TTC549 (cell line): ENCODE data around the gene WDR89.
"Not testable (repeated sequence)": the region's sequence is repeated elsewhere in the genome, so short reads cannot be mapped to it uniquely, and the experiment has no call there.

Experiments
- FAIRE-seq: peaks from 2 replicates; lab custom pipeline; 2012; peaks lifted over from hg19 to GRCh38; lab: Jason Lieb, UNC

WDR89 gene

DNA sequence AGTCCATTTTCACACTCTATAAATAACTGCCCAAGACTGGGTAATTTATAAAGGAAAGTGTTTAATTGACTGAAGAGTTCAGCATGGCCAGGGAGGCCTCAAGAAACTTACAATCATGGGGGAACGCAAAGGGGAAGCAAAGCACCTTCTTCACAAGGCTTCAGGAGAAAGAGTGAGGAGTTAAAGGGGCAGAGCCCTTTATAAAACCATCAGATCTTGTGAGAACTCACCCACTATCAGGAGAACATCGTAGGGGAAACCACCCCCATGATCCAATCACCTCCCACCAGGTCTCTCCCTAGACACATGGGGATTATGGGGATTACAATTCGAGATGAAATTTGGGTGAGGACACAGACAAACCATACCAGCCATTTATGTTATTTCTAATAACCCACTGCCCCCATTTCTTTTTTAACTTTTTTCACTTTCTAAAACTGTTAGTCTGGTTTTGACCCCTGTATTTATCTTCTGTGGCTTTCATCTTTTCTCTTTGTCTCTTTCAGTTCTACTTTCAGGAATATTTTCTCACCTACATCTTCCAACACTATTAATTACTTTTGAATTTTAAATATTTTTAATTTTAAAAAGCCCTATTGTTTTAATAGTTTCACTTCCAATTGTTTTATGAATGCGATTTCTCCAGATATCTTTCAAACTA lies 44.5 kb downstream of the WDR89 start:
- no peak for FAIRE-seq

DNA sequence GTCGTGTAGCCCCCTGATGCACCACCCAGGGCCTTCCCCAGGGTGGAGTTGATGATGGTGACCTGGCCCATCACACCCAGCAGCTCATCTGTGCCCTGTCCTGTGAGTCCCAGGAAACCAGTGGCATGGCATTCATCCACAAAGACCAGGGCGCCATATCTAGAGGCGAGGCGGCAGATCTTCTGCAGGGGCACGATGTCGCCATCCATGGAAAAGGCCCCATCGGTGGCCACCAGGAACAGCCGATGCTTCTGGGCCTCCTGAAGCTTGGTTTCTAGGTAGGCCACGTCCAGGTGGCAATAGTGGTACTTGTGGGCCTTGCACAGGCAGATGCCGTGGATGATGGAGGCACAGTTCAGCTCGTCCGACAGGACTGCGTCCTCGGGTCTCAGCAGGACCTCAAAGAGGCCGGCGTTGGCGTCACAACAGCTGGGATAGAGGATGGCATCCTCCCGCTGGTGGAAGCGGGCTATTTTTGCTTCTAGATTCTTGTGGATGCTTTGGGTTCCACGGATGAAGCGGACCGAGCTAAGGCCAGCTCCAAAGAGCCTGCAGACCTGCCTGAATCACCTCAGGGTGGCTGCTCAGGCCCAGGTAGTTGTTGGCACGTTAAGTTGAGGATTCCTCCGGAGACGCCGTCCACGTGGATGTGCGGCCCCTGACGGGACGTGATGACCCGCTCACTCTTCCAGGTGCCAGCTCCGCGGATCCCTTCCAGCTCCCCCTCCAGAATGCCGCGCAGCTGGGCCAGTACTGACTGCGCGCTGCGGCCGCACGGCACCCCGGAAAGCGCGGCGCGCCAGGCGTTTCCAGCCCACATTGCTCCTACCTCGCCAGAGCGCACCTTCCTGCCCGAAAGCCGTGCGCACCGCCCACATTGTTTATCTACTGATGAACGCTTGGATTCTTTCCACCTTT lies 47.0 kb downstream of the WDR89 start:
- no peak for FAIRE-seq

DNA sequence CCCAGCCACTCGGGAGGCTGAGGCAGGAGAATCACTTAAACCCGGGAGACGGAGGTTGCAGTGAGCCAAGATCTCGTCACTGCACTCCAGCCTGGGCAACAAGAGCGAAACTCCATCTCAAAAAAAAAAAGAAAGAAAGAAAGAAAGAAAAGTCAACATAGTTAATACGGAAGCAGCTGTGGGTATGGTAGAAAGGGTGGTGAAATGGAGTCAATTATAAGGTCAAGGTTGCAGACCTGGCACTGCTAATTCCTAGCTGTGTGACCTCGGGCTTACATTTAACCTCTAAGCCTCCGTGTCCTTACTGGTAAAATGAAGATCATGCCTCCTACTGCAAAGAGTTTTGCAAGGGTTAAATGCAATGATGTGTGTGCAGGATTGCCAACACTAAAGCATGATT lies 58.6 kb downstream of the WDR89 start:
- not testable (repeated sequence) for FAIRE-seq

DNA sequence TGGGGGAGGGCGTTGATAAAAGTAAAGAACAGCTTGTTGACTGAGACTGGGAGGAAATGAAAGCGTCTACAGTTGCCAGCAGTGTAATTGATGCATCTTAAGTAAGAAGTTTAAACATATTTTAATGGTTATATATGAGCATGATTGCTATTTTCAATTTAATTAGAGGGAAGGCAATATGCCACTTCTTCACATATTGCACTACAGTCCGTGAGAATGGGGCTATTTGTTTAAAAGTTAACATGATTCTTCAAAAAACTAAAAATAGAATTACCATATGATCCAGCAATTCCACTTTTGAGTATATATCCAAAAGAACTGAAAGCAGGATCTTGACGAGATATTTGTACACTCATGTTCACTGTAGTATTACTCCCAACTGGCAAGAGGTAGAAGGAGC lies 60.2 kb downstream of the WDR89 start:
- no peak for FAIRE-seq

DNA sequence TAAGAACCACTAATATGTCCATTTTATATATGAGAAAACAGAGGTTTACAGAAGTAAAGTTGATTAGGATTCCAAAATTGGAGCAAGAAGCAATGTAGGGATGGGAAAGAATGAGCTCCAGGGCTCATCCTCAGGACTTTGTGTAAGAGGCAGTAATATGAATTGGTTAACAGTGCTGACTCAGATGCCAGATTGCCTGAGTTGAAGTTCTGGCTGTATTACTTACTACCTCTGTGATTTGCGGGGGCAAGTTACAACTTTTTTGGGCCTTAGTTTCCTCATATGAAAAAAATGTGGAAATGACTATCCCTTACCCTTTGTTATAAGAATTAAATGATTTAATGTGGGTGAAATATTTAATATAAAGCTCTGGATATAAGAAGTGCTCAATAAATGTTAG lies 63.4 kb downstream of the WDR89 start:
- FAIRE-seq: no peak

DNA sequence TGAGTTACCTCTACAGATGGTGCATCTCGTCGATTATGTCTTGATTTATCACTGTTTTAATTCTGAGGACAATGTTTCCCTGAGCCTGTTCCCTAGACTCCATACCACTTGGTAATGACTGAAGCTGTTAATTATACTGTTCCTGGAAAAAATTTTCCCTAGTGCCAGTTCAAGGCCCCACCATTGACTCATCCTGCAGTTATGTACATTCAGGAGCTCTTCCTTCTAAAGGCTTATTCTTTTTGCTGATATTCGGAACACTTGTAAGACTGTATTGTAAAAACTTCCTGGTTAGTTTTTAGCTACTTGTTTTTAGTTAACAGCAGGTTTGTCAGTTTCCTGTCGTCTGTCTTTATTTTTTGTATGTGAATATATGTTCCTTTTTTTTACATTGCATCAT lies 68.1 kb downstream of the WDR89 start:
- FAIRE-seq: no peak

DNA sequence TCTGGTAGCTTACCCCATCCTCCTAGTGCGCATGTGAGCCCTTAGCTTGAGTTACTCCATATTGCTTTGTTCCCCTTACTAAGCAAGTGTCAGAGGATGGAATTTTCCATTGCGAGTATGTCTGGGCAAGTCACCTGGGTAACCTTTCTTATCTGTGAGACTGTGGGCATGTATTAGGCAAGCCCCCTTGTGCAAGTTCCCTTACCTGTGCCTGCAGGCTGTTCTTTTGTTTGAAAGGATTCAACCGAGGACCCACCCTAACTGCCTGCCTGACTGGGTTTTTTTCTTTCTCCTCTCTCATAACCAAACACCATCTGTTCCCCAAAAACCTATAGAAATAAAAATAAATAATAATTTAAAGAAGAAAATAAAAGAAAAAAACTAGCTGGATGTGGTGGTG lies 76.2 kb downstream of the WDR89 start:
- no peak for FAIRE-seq

DNA sequence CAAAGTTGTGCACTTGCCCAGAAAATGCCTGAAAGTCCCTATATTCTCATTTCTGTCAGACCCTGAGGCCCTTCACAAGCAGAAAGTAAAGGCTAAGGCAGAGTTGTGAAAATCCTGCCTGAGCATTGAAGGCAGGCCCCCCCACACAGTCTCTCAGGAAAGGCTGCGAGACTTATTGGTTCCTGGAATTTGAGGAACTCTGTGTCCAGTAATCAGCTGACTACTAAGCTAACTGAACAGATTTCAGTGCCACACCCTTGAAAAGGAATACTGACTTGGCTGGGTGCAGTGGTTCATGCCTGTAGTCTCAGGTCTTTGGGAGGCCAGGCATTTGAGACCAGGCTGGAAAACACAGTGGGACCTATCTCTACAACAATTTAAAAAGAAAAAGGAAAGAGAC lies 77.4 kb downstream of the WDR89 start:
- no peak for FAIRE-seq

DNA sequence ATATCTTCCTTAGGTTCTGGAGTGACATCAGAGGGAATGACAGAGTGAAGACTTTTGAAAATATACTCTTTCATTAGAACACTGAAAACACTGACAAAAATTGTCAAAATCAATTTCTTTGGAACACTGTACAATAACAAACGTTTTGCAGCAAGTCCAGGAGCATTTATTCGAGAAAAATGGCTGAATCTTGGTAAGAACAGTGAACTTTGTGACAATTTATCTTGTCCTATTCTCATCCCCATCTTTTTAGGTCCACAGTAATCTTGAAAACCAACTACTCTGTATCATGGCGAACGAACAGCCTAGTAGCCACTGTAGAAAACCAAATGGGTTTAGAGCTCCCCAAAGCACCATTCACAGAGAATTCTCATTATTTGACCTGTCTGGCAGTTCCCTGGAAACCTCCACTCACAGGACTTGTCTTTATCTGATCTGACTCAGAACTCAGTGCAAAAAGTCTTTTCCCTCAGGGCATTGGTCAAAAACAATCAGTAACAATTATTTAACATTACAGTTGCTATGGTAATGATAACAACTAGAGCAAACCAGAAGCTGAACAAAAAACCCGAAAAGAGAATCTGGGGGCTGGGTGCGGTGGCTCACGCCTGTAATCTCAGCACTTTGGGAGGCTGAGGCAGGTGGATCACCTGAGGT lies 78.2 kb downstream of the WDR89 start:
- no peak for FAIRE-seq

DNA sequence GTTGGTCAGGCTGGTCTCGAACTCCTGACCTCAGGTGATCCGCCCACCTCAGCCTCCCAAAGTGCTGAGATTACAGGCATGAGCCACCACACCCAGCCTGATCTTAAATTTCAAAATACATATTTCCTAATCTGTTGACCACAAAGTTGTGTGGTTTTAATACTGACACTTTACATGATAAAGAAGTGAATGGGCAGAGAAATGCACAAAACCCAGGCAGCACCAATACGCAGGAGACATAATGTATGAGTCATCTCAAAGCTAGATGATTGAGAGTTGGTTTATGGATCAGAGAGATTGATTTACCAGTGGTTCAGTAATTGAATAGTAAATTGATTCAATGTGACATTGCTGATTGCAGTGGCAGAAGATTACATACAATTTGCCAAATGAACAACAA lies 79.3 kb downstream of the WDR89 start:
- FAIRE-seq: no peak

DNA sequence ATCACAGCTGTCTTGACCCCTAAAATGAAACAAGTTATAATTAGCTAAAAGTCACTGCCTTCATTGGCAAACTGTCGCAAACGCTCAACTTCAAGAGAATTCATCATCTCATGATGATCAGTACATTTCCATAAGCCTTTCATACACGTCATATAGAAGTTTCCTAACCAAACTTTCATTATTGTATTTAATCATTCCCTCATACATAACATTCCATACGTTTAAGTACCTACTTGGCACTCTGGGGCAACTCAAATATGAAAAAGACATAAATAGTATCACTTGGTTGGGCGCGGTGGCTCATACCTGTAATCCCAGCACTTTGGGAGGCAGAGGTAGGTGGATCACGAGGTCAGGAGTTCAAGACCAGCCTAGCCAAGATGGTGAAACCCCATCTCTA lies 86.1 kb downstream of the WDR89 start:
- no peak for FAIRE-seq

DNA sequence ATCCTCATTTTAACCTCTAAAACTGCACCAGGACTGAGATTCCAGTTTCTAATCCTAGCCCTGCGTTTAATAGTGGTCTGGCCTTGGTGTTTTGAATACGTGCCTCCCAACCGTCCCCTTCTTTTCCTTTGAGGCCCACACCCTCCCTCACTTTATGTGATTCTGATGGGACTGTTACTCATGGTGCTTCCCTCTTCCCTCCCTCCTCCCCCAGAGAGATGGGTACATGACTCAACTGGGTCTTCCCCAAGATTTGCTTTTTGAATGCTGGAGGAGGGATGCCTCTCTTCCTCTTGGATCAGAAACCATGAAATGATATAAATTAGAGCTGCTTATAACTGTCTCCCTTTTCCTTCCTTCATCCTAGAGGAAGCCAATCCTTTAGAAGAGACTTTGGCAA lies 90.3 kb downstream of the WDR89 start:
- FAIRE-seq: no peak

DNA sequence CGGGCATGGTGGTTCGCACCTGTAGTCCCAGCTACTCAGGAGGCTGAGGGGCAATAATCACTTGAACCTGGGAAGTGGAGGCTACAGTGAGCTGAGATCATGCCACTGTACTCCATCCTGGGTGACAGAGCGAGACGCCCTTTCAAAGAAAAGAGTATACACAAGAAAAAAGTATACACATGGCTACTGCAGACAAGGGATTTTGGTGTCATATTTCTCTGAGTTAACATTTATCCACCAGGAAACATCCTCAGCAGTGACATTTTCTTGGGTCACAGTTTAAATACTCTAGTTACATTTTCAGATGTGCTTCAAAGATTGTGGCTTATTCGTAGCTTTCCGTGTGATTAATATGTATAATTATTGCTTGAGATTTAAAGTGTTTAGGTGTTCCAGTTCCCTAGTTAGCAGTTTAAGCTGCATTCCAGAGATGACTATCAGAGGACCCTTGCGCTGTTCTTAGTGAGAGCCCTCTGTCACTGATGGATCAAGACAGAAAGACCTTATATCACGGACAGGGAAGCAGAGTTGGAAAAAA lies 93.8 kb downstream of the WDR89 start:
- no peak for FAIRE-seq
